Measurements from ENCODE around the gene SULT2B1. TPM values are rescaled to one million over a fixed set of nuclear protein-coding genes. Genes with fewer than 3 reads are reported as not detected.

The SULT2B1 gene
- total RNA-seq, 2 experiments from 2014 or later: 0.21 to 0.30 TPM

- POLR2A ChIA-PET: no interaction called here
- Mint-ChIP-seq H3K4me1 (peaks cover 36% of the 10 kb centered on the region), H3K27ac (peak overlapping the region; percentile 99), H3K9me3 (peaks cover 3% of the 10 kb centered on the region), H3K4me3 (peak overlapping the region; percentile 50), H3K36me3 (ENCODE audit: low read depth) (peaks cover 6% of the 10 kb centered on the region), H3K27me3 (no peaks in the 10 kb centered on the region)
- CTCF ChIA-PET: interaction anchor here (0.6 kb wide), 1 partner anchor 23 kb away, joined by 3 read pairs; no protein-coding TSS in a partner anchor
- DNase-seq: no peak
Measured at GRCh38 chr19:48639483-48640375, 87.8 kb downstream of the SULT2B1 start.

GRCh38 chr19:48641850-48642249 is 89.9 kb downstream of the SULT2B1 start:
- peaks cover 42% of the 10 kb centered on the region for H3K4me1 Mint-ChIP-seq
- no peak overlapping the region for H3K27ac Mint-ChIP-seq
- H3K36me3 Mint-ChIP-seq (ENCODE audit: low read depth): peaks cover 6% of the 10 kb centered on the region
- peaks cover 3% of the 10 kb centered on the region for H3K9me3 Mint-ChIP-seq
- no peak for DNase-seq
- CTCF ChIA-PET: interaction anchor here (0.6 to 0.8 kb wide), 2 partner anchors 11 to 36 kb away, joined by 3 to 5 read pairs; no protein-coding TSS in a partner anchor
- peaks cover 2% of the 10 kb centered on the region for H3K27me3 Mint-ChIP-seq
- POLR2A ChIA-PET: no interaction called here
- no peak overlapping the region for H3K4me3 Mint-ChIP-seq

GRCh38 chr19:48642862-48643261 is 90.9 kb downstream of the SULT2B1 start:
- Mint-ChIP-seq H3K4me3 (no peak overlapping the region), H3K27ac (no peak overlapping the region), H3K36me3 (ENCODE audit: low read depth) (peaks cover 6% of the 10 kb centered on the region), H3K4me1 (peaks cover 48% of the 10 kb centered on the region), H3K27me3 (peaks cover 2% of the 10 kb centered on the region), H3K9me3 (peaks cover 3% of the 10 kb centered on the region)
- CTCF ChIA-PET: no interaction called here
- no peak for DNase-seq
- POLR2A ChIA-PET: no interaction called here

- H3K27me3 Mint-ChIP-seq: peaks cover 2% of the 10 kb centered on the region
- no peaks in the 10 kb centered on the region for H3K9me3 Mint-ChIP-seq
- POLR2A ChIA-PET: no interaction called here
- DNase-seq: no peak
- CTCF ChIA-PET: interaction anchor here (0.6 to 2.2 kb wide), 3 partner anchors 11 to 198 kb away, joined by 3 to 10 read pairs (median 3); no protein-coding TSS in a partner anchor
- H3K4me1 Mint-ChIP-seq: peaks cover 45% of the 10 kb centered on the region
- no peaks in the 10 kb centered on the region for H3K36me3 Mint-ChIP-seq (ENCODE audit: low read depth)
- no peak overlapping the region for H3K4me3 Mint-ChIP-seq
- no peak overlapping the region for H3K27ac Mint-ChIP-seq
Measured at GRCh38 chr19:48644355-48644754, 92.4 kb downstream of the SULT2B1 start.

GRCh38 chr19:48644839-48645619 is 93.1 kb downstream of the SULT2B1 start:
- H3K27me3 Mint-ChIP-seq: peaks cover 2% of the 10 kb centered on the region
- ChIA-PET CTCF (interaction anchor here (0.5 to 2.2 kb wide), 14 partner anchors 11 to 255 kb away, joined by 3 to 10 read pairs (median 4); partner anchors contain the start of gene NUCB1), POLR2A (interaction anchor here (0.7 kb wide), 1 partner anchor 11 kb away, joined by 4 read pairs; no protein-coding TSS in a partner anchor)
- peaks cover 45% of the 10 kb centered on the region for H3K4me1 Mint-ChIP-seq
- H3K9me3 Mint-ChIP-seq: no peaks in the 10 kb centered on the region
- peak; percentile 81 for DNase-seq
- H3K27ac Mint-ChIP-seq: peak overlapping the region; percentile 89
- H3K36me3 Mint-ChIP-seq (ENCODE audit: low read depth): no peaks in the 10 kb centered on the region
- peak overlapping the region; percentile 76 for H3K4me3 Mint-ChIP-seq

- no peaks in the 10 kb centered on the region for H3K9me3 Mint-ChIP-seq
- peaks cover 2% of the 10 kb centered on the region for H3K27me3 Mint-ChIP-seq
- H3K4me1 Mint-ChIP-seq: peaks cover 47% of the 10 kb centered on the region
- peak overlapping the region; percentile 89 for H3K27ac Mint-ChIP-seq
- H3K4me3 Mint-ChIP-seq: peak overlapping the region; percentile 76
- DNase-seq: no peak
- H3K36me3 Mint-ChIP-seq (ENCODE audit: low read depth): no peaks in the 10 kb centered on the region
- POLR2A ChIA-PET: interaction anchor here (0.7 kb wide), 1 partner anchor 11 kb away, joined by 4 read pairs; no protein-coding TSS in a partner anchor
- CTCF ChIA-PET: interaction anchor here (0.5 to 2.2 kb wide), 20 partner anchors 8 to 321 kb away, joined by 3 to 10 read pairs (median 4); partner anchors contain the start of genes DBP, EMP3 and NUCB1
Measured at GRCh38 chr19:48645620-48646000, 93.6 kb downstream of the SULT2B1 start.

GRCh38 chr19:48646001-48646721 is 94.2 kb downstream of the SULT2B1 start, which contains the start of gene CA11:
TSS of gene CA11 (minus strand) at chr19:48646187. CDS start at chr19:48645632, 555 bp downstream.
- peaks cover 2% of the 10 kb centered on the region for H3K27me3 Mint-ChIP-seq
- DNase-seq: peak; percentile 94
- peak within 1 kb of the TSS; percentile 89 for H3K27ac Mint-ChIP-seq
- H3K36me3 Mint-ChIP-seq (ENCODE audit: low read depth): no peaks in the 10 kb centered on the region
- peaks cover 49% of the 10 kb centered on the region for H3K4me1 Mint-ChIP-seq
- ChIA-PET CTCF (interaction anchor here (0.7 to 2.2 kb wide), 17 partner anchors 9 to 321 kb away, joined by 3 to 10 read pairs (median 4); partner anchors contain the start of genes DBP, EMP3 and NUCB1), POLR2A (interaction anchor here (0.7 kb wide), 1 partner anchor 12 kb away, joined by 4 read pairs; no protein-coding TSS in a partner anchor)
- no peaks in the 10 kb centered on the region for H3K9me3 Mint-ChIP-seq
- H3K4me3 Mint-ChIP-seq: peak within 1 kb of the TSS; percentile 76

- Mint-ChIP-seq H3K4me1 (peaks cover 51% of the 10 kb centered on the region), H3K27me3 (peaks cover 2% of the 10 kb centered on the region), H3K27ac (peak overlapping the region; percentile 70), H3K9me3 (no peaks in the 10 kb centered on the region), H3K4me3 (peak overlapping the region; percentile 76), H3K36me3 (ENCODE audit: low read depth) (no peaks in the 10 kb centered on the region)
- POLR2A ChIA-PET: no interaction called here
- CTCF ChIA-PET: interaction anchor here (1.0 to 2.0 kb wide), 5 partner anchors 9 to 322 kb away, joined by 3 to 7 read pairs (median 4); partner anchors contain the start of genes DBP and EMP3
- DNase-seq: no peak
Measured at GRCh38 chr19:48646722-48647216, 94.8 kb downstream of the SULT2B1 start.

- POLR2A ChIA-PET: no interaction called here
- H3K27me3 Mint-ChIP-seq: peaks cover 2% of the 10 kb centered on the region
- no peak for DNase-seq
- no peak overlapping the region for H3K4me3 Mint-ChIP-seq
- peak overlapping the region; percentile 83 for H3K27ac Mint-ChIP-seq
- no peaks in the 10 kb centered on the region for H3K9me3 Mint-ChIP-seq
- H3K4me1 Mint-ChIP-seq: peaks cover 62% of the 10 kb centered on the region
- CTCF ChIA-PET: no interaction called here
- H3K36me3 Mint-ChIP-seq (ENCODE audit: low read depth): no peaks in the 10 kb centered on the region
Measured at GRCh38 chr19:48648134-48648533, 96.2 kb downstream of the SULT2B1 start.
